Measurements from ENCODE around the gene SEMA3B. TPM values are rescaled to one million over a fixed set of nuclear protein-coding genes. Genes with fewer than 3 reads are reported as not detected.
"Not testable (repeated sequence)": the region's sequence is repeated elsewhere in the genome, so short reads cannot be mapped to it uniquely, and the experiment has no call there.

Gene SEMA3B
- total RNA-seq, 1 donor from 2014 or later: 45.2 TPM

GRCh38 chr3:50237754-50238548, 31.0 kb upstream of the SEMA3B start:
- DNase-seq: peak; percentile 84

- peak; percentile 71 for DNase-seq
Measured at GRCh38 chr3:50238549-50239026, 30.4 kb upstream of the SEMA3B start.

GRCh38 chr3:50239649-50240048, 29.3 kb upstream of the SEMA3B start:
- no peak for DNase-seq

GRCh38 chr3:50241163-50241562, 27.8 kb upstream of the SEMA3B start:
- DNase-seq: peak; percentile 31

GRCh38 chr3:50241713-50242380, 27.1 kb upstream of the SEMA3B start:
- DNase-seq: no peak

- DNase-seq: no peak
Measured at GRCh38 chr3:50242381-50242770, 26.6 kb upstream of the SEMA3B start.

GRCh38 chr3:50242851-50243542, 25.9 kb upstream of the SEMA3B start:
- DNase-seq: peak; percentile 39

GRCh38 chr3:50243543-50243895, 25.4 kb upstream of the SEMA3B start:
- DNase-seq: no peak

- DNase-seq: not testable (repeated sequence)
Measured at GRCh38 chr3:50244813-50245212, 24.1 kb upstream of the SEMA3B start.

- DNase-seq: no peak
Measured at GRCh38 chr3:50245251-50245745, 23.6 kb upstream of the SEMA3B start.

GRCh38 chr3:50245831-50246516, 23.0 kb upstream of the SEMA3B start:
- peak; percentile 96 for DNase-seq

GRCh38 chr3:50246517-50246954, 22.4 kb upstream of the SEMA3B start:
- peak; percentile 73 for DNase-seq

GRCh38 chr3:50248387-50248786, 20.6 kb upstream of the SEMA3B start:
- peak; percentile 68 for DNase-seq

- no peak for DNase-seq
Measured at GRCh38 chr3:50249457-50249856, 19.5 kb upstream of the SEMA3B start.

- DNase-seq: no peak
Measured at GRCh38 chr3:50250514-50250913, 18.4 kb upstream of the SEMA3B start.

- no peak for DNase-seq
Measured at GRCh38 chr3:50251220-50251619, 17.7 kb upstream of the SEMA3B start.

GRCh38 chr3:50254577-50255250, 14.2 kb upstream of the SEMA3B start:
- no peak for DNase-seq

- DNase-seq: no peak
Measured at GRCh38 chr3:50255251-50255615, 13.7 kb upstream of the SEMA3B start.

GRCh38 chr3:50256978-50257890, 11.7 kb upstream of the SEMA3B start:
- peak; percentile 32 for DNase-seq

- DNase-seq: peak; percentile 36
Measured at GRCh38 chr3:50258029-50258680, 10.8 kb upstream of the SEMA3B start.

All from tongue (tissue), 2 donors.